ENCODE results near the gene TMEM30B. TPM values are rescaled to one million over a fixed set of nuclear protein-coding genes. Genes with fewer than 3 reads are reported as not detected.

Gene TMEM30B
- total RNA-seq, 1 experiment from 2014 or later = 0.12 TPM

DNA sequence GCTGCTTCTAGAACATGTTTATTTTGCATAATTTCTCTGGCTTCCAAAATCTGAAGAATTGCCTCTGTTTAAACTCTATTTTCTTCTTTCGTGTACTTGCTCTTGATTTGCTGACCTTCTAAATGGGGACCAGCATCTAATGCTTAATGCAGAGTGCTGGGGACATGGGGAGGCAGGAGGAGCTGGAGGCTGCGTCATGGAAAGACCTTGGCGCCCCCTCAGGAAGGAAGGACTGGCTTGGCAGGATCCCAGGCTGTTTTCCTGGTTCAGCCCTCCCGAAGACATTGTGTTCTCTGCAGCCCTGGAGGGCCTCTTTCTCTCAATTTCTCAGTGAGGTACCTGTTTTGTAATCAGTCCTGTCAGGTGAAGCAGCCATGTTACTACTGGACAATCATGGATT lies 45.7 kb upstream of the TMEM30B start (continued):
- no peak for TF ChIP-seq SRF (IDR thresholded peaks at IDR 0.05; ENCODE audit: low read depth)

DNA sequence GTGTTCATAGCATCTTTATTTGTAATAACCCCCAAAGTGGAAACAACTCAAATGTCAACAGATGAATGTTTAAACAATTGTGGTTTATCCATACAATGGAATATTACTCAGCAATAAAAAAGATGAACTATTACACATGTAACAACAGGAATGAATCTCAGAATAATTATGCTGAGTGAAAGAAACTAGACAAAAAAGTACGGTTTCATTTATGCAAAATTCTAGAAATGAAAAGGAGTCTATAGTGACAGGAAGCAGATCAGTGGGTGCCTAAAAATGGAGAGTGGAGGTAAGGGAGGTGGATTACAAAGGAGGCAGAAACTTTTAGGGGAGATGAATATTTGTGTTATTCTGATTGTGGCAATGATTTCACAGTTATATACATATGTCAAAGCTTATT lies 45.0 kb upstream of the TMEM30B start:
- Histone ChIP-seq H3K27ac (ENCODE audit: low read depth, low read length) (no peak overlapping the region), H3K9me3 (ENCODE audit: control insufficient read depth in 1 of 2, insufficient read depth in 1 of 2, low read depth in 1 of 2, low read length in 2 of 2) (no peaks in the 10 kb centered on the region; a peak in 1 of 4 replicates), H4K20me1 (ENCODE audit: insufficient read depth) (no peaks in the 10 kb centered on the region), H2AFZ (ENCODE audit: low read depth, low read length, poor library complexity, severe bottlenecking) (no peak overlapping the region), H3K27me3 (ENCODE audit: insufficient read depth, low read length) (no peaks in the 10 kb centered on the region), H3K36me3 (ENCODE audit: control insufficient read depth in 1 of 2, insufficient read depth in 2 of 2, low read length in 2 of 2) (no peaks in the 10 kb centered on the region), H3K4me3 (replicated peaks in 1 of 2; ENCODE audit: low read depth in 1 of 2, low read length in 2 of 2) (no peak overlapping the region), H3K9me2 (ENCODE audit: insufficient read depth) (no peaks in the 10 kb centered on the region), H3K79me2 (ENCODE audit: insufficient read depth, low read length) (peaks cover 9% of the 10 kb centered on the region), H3K4me2 (ENCODE audit: low read length) (peak overlapping the region; percentile 31; the same call in 1 of the 2 replicates), H3K4me1 (ENCODE audit: control insufficient read depth in 1 of 2, insufficient read depth in 2 of 2, low read length in 2 of 2) (peaks cover 10 to 26% of the 10 kb centered on the region in 2 experiments; a peak in 3 of 4 replicates), H3K9ac (ENCODE audit: low read length) (no peak overlapping the region)
- no TSS peak for BruUV-seq (replicated peaks)
- ChIA-PET POLR2A (no interaction called here), CTCF (no interaction called here), RAD21 (ENCODE audit: low non-redundant PET in 1 of 2, low total read pairs in 2 of 2, uncharacterized antibody in 2 of 2, unreplicated experiment in 2 of 2) (no interaction called here)
- ATAC-seq = no peak
- no peak for DNase-seq (ENCODE audit: low read depth, low spot score)
- 0 out of 2 replicates have a peak, but pooled peaks have one; percentile 0 for TF ChIP-seq CBX3 (IDR thresholded peaks at IDR 0.05; ENCODE audit: low read depth)
- TF ChIP-seq, protein P1, sequence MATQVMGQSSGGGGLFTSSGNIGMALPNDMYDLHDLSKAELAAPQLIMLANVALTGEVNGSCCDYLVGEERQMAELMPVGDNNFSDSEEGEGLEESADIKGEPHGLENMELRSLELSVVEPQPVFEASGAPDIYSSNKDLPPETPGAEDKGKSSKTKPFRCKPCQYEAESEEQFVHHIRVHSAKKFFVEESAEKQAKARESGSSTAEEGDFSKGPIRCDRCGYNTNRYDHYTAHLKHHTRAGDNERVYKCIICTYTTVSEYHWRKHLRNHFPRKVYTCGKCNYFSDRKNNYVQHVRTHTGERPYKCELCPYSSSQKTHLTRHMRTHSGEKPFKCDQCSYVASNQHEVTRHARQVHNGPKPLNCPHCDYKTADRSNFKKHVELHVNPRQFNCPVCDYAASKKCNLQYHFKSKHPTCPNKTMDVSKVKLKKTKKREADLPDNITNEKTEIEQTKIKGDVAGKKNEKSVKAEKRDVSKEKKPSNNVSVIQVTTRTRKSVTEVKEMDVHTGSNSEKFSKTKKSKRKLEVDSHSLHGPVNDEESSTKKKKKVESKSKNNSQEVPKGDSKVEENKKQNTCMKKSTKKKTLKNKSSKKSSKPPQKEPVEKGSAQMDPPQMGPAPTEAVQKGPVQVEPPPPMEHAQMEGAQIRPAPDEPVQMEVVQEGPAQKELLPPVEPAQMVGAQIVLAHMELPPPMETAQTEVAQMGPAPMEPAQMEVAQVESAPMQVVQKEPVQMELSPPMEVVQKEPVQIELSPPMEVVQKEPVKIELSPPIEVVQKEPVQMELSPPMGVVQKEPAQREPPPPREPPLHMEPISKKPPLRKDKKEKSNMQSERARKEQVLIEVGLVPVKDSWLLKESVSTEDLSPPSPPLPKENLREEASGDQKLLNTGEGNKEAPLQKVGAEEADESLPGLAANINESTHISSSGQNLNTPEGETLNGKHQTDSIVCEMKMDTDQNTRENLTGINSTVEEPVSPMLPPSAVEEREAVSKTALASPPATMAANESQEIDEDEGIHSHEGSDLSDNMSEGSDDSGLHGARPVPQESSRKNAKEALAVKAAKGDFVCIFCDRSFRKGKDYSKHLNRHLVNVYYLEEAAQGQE (IDR thresholded peaks at IDR 0.05; ENCODE audit: low read depth) = no peak
- intact Hi-C loops (cut with micrococcal nuclease) = no loop called here

DNA sequence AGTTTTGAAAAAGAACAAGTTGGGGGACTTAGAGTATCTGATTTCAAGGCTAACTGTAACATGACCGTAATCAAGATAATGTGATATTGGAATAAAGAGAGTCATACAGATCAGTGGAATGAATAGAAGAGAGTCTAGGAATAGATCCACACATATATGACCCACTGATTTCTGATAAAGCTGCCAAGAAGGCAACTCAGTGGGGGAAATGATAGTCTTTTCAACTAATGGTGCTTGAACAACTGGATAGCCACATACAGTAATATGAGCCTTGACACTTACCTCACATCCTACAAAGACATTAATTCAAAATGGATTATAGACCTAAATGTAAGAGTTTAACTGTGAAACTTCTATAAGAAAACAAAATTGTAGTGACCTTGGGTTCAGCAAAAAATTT lies 44.0 kb upstream of the TMEM30B start:
- H3K27ac ChIP-seq (ENCODE audit: low read depth, low read length) = no peak overlapping the region
- ChIA-PET RAD21 (ENCODE audit: low non-redundant PET in 1 of 2, low total read pairs in 2 of 2, uncharacterized antibody in 2 of 2, unreplicated experiment in 2 of 2) (no interaction called here), CTCF (no interaction called here), POLR2A (no interaction called here)
- H3K36me3 ChIP-seq (ENCODE audit: control insufficient read depth in 1 of 2, insufficient read depth in 2 of 2, low read length in 2 of 2) = no peaks in the 10 kb centered on the region
- H3K9me3 ChIP-seq (ENCODE audit: control insufficient read depth in 1 of 2, insufficient read depth in 1 of 2, low read depth in 1 of 2, low read length in 2 of 2) = no peaks in the 10 kb centered on the region; a peak in 1 of 4 replicates
- no peak overlapping the region for H2AFZ ChIP-seq (ENCODE audit: low read depth, low read length, poor library complexity, severe bottlenecking)
- no peaks in the 10 kb centered on the region for H4K20me1 ChIP-seq (ENCODE audit: insufficient read depth)
- no peak overlapping the region for H3K4me2 ChIP-seq (ENCODE audit: low read length)
- DNase-seq (ENCODE audit: low read depth, low spot score) (no peak), ATAC-seq (no peak)
- H3K4me3 ChIP-seq (replicated peaks in 1 of 2; ENCODE audit: low read depth in 1 of 2, low read length in 2 of 2) = no peak overlapping the region
- H3K9ac ChIP-seq (ENCODE audit: low read length) = no peak overlapping the region
- H3K4me1 ChIP-seq (ENCODE audit: control insufficient read depth in 1 of 2, insufficient read depth in 2 of 2, low read length in 2 of 2) = peaks cover 10 to 34% of the 10 kb centered on the region in 2 experiments; a peak in 3 of 4 replicates
- intact Hi-C loops (cut with micrococcal nuclease) = no loop called here
- peaks cover 9% of the 10 kb centered on the region for H3K79me2 ChIP-seq (ENCODE audit: insufficient read depth, low read length)
- no peaks in the 10 kb centered on the region for H3K9me2 ChIP-seq (ENCODE audit: insufficient read depth)
- no peaks in the 10 kb centered on the region for H3K27me3 ChIP-seq (ENCODE audit: insufficient read depth, low read length)
- TF ChIP-seq TCF7L2 (IDR thresholded peaks at IDR 0.05; ENCODE audit: borderline replicate concordance, extremely low read depth, insufficient read depth, insufficient read length) = no peak
- no peak for TF ChIP-seq ZNF274 (IDR thresholded peaks at IDR 0.05; ENCODE audit: low read depth, low read length)
- no peak for TF ChIP-seq SIN3A (IDR thresholded peaks at IDR 0.05; ENCODE audit: low read depth)
- no peak for TF ChIP-seq JUND (IDR thresholded peaks at IDR 0.05)
- TF ChIP-seq, protein P2, sequence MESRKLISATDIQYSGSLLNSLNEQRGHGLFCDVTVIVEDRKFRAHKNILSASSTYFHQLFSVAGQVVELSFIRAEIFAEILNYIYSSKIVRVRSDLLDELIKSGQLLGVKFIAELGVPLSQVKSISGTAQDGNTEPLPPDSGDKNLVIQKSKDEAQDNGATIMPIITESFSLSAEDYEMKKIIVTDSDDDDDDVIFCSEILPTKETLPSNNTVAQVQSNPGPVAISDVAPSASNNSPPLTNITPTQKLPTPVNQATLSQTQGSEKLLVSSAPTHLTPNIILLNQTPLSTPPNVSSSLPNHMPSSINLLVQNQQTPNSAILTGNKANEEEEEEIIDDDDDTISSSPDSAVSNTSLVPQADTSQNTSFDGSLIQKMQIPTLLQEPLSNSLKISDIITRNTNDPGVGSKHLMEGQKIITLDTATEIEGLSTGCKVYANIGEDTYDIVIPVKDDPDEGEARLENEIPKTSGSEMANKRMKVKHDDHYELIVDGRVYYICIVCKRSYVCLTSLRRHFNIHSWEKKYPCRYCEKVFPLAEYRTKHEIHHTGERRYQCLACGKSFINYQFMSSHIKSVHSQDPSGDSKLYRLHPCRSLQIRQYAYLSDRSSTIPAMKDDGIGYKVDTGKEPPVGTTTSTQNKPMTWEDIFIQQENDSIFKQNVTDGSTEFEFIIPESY (IDR thresholded peaks at IDR 0.05; ENCODE audit: extremely low read depth, insufficient replicate concordance, low read length) = no peak
- TF ChIP-seq, protein P3, sequence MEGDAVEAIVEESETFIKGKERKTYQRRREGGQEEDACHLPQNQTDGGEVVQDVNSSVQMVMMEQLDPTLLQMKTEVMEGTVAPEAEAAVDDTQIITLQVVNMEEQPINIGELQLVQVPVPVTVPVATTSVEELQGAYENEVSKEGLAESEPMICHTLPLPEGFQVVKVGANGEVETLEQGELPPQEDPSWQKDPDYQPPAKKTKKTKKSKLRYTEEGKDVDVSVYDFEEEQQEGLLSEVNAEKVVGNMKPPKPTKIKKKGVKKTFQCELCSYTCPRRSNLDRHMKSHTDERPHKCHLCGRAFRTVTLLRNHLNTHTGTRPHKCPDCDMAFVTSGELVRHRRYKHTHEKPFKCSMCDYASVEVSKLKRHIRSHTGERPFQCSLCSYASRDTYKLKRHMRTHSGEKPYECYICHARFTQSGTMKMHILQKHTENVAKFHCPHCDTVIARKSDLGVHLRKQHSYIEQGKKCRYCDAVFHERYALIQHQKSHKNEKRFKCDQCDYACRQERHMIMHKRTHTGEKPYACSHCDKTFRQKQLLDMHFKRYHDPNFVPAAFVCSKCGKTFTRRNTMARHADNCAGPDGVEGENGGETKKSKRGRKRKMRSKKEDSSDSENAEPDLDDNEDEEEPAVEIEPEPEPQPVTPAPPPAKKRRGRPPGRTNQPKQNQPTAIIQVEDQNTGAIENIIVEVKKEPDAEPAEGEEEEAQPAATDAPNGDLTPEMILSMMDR (IDR thresholded peaks at IDR 0.05 in 2 of 3, conservative IDR thresholded peaks at IDR 0.05 in 1 of 3; ENCODE audit: borderline replicate concordance in 1 of 3, insufficient read depth in 1 of 3, low read depth in 2 of 3, low read length in 2 of 3) = no peak
- no TSS peak for BruUV-seq (replicated peaks)

All from HCT116 (cell line).